ENCODE measurements around the gene SLC22A2.

GRCh38 chr6:160217863-160218262, 40.8 kb downstream of the SLC22A2 start:
- TF ChIP-seq, protein P1, sequence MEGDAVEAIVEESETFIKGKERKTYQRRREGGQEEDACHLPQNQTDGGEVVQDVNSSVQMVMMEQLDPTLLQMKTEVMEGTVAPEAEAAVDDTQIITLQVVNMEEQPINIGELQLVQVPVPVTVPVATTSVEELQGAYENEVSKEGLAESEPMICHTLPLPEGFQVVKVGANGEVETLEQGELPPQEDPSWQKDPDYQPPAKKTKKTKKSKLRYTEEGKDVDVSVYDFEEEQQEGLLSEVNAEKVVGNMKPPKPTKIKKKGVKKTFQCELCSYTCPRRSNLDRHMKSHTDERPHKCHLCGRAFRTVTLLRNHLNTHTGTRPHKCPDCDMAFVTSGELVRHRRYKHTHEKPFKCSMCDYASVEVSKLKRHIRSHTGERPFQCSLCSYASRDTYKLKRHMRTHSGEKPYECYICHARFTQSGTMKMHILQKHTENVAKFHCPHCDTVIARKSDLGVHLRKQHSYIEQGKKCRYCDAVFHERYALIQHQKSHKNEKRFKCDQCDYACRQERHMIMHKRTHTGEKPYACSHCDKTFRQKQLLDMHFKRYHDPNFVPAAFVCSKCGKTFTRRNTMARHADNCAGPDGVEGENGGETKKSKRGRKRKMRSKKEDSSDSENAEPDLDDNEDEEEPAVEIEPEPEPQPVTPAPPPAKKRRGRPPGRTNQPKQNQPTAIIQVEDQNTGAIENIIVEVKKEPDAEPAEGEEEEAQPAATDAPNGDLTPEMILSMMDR (conservative IDR thresholded peaks at IDR 0.05 in 1 of 2, IDR thresholded peaks at IDR 0.05 in 1 of 2; ENCODE audit: low read depth in 1 of 2, low read length in 2 of 2) = no peak
- TF ChIP-seq EZH2 (IDR thresholded peaks at IDR 0.05; ENCODE audit: low read length, missing control alignments) = no peak

All from fibroblast of lung (primary cell).